ENCODE data around the gene ARL14EP. TPM values are rescaled to one million over a fixed set of nuclear protein-coding genes. Genes with fewer than 3 reads are reported as not detected.

The ARL14EP gene
- total RNA-seq, 2 experiments from 2014 or later: 25.0 to 31.0 TPM

DNA sequence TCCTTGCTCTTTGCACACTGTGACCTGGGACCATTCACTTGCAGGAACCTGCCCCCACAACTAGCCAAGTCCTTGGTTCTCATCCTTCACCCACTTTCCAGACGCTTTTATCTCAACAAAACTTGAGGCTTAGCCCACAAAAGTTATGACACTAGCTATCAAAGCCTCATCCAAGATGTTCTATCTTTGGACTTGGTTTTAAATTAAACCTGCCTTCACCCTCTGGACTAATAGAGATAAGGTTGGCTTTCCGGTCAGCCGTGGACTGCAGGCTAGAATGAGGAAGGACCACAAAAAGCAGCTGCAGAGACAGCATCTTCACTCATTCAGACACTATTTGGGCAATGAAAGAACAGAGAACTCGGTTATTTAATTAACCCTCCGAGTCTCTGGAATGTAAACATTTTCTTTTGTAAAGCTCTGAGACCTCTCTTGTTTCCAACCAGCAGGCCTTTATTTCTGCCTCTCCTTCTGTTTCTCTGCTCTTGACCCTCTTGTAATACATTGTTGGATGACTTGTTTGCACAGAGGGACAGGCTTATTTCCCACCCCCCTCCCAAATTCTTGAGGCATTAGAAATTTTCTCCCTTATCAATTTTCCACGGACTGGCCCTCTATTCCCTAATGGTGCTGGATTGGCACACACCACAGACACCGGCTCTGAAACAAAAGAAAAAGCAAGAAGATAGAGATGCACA is 41.4 kb downstream of the ARL14EP start:
- CTCF ChIA-PET: interaction anchor here (0.7 kb wide), 1 partner anchor 49 kb away, joined by 3 read pairs; no protein-coding TSS in a partner anchor
- no peaks in the 10 kb centered on the region for H3K9me3 Mint-ChIP-seq
- no peak for DNase-seq
- H3K27me3 Mint-ChIP-seq: no peaks in the 10 kb centered on the region
- H3K27ac Mint-ChIP-seq: no peak overlapping the region
- intact Hi-C loops (cut with micrococcal nuclease): no loop called here
- no peaks in the 10 kb centered on the region for H3K36me3 Mint-ChIP-seq
- no peaks in the 10 kb centered on the region for H3K4me1 Mint-ChIP-seq (ENCODE audit: low read depth)
- POLR2A ChIA-PET: no interaction called here
- no peak overlapping the region for H3K4me3 Mint-ChIP-seq

DNA sequence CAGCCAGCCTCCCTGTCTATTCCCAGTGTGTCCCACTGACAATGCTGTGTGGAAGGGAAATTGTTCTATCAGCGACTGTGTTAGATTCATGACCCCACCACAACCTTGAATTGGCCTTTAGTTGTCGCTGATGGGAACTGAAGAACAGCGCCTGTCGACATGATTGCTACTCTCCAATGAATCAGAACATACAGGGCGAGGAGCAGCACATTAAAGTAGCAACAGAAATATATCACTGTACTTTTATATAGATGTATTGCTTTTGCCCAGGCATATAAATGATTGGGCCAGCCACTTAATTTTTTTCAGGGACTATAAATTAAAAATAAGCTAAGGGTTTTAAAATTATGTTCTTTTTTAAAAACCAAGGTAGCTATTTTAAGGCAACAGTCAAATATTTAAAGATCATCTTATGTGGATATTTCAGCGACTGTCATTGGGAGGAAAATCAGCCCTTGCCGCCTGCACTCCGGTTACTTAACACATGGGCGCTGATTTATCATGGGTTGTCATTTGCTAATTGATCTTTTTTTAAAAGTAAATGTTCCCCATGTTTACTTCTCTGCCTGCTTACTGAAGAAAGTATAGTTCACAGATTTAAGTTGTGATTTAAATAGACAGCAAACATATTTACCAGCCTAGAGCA is 42.1 kb downstream of the ARL14EP start:
- no peaks in the 10 kb centered on the region for H3K9me3 Mint-ChIP-seq
- H3K4me3 Mint-ChIP-seq: no peak overlapping the region
- H3K36me3 Mint-ChIP-seq: no peaks in the 10 kb centered on the region
- peaks cover 2% of the 10 kb centered on the region for H3K27me3 Mint-ChIP-seq
- no peak overlapping the region for H3K27ac Mint-ChIP-seq
- intact Hi-C loops (cut with micrococcal nuclease): no loop called here
- no peaks in the 10 kb centered on the region for H3K4me1 Mint-ChIP-seq (ENCODE audit: low read depth)
- POLR2A ChIA-PET: no interaction called here
- CTCF ChIA-PET: no interaction called here
- DNase-seq: no peak

DNA sequence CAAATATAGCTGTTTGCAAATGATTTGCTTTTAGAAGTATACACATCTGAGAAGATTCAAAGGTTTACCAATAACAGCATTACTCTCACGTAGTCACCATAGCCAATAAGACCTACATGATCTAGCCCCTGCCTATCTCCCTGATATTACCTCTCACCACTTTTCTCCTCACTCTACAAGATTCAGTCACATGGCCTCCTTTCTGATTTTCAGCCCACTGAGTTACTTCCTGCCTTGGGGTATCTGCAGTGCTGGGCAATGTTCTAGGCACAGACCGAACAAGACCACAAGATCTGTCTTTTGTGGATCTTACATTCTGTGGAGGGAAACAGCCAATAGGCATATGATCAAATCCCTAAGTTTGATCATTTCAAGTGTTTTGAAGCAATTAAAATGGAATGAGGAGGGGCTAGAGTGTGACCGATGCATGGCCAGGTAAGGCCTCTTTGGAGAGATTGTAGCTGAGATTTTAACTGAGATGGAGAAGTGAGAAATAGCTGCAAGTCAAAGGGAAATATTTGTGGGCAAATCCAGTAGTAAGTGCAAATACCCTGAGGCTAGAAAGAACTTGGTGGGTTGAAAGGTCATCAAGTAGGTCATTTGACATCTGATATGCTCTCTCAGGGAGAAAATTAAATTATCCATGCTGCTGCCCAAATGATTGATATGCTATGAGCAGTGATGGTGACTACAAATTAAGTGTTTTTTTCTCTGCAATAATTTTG is 43.1 kb downstream of the ARL14EP start:
- no peaks in the 10 kb centered on the region for H3K4me1 Mint-ChIP-seq (ENCODE audit: low read depth)
- intact Hi-C loops (cut with micrococcal nuclease): no loop called here

DNA sequence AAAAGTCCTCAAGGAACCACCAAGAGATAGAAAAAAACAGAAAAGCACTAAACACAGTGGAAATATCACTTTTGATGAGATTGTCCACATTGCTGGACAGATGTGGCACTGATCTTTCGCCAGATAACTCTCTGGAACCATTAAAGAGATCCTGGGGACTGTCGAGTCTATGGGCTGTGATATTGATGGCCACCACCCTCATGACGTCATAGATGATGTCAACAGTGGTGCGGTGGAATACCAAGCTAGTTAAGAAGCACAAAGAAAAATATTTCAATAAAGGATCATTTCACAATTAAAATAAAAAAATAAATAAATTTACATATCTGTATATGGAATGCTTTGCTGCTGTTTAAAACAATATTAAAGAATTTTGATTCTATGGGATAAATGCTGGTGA is 45.5 kb downstream of the ARL14EP start:
- intact Hi-C loops (cut with micrococcal nuclease): no loop called here
- Mint-ChIP-seq H3K36me3 (no peaks in the 10 kb centered on the region), H3K4me3 (no peak overlapping the region), H3K27ac (no peak overlapping the region), H3K4me1 (ENCODE audit: low read depth) (no peaks in the 10 kb centered on the region), H3K27me3 (peaks cover 2% of the 10 kb centered on the region), H3K9me3 (no peaks in the 10 kb centered on the region)
- POLR2A ChIA-PET: no interaction called here
- CTCF ChIA-PET: no interaction called here
- DNase-seq: no peak

More for the DNA sequence above, 43.1 kb downstream of the ARL14EP start:
- Mint-ChIP-seq H3K27ac (no peak overlapping the region), H3K36me3 (no peaks in the 10 kb centered on the region), H3K4me3 (no peak overlapping the region), H3K9me3 (no peaks in the 10 kb centered on the region), H3K27me3 (peaks cover 2% of the 10 kb centered on the region)
- ChIA-PET CTCF (no interaction called here), POLR2A (no interaction called here)
- DNase-seq: no peak

DNA sequence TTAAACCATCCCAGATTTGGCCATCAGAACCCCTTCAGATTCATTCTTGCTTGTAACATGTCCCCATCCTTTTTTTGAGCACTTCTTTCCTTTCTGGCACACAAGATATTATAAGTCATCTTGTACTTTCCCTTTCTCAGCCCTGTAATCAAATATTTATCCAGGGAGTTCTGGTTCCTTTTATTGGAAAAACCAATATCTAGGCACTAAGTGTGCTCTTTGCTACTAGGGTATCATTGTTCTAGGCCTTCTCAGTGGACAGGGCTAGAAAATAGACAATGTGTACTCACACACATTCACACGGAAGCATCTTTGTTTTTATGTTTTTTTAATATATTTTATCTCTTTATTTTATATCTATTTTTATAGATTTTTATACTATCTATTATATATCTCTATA is 47.3 kb downstream of the ARL14EP start:
- POLR2A ChIA-PET: no interaction called here
- CTCF ChIA-PET: no interaction called here
- intact Hi-C loops (cut with micrococcal nuclease): no loop called here
- Mint-ChIP-seq H3K4me1 (ENCODE audit: low read depth) (no peaks in the 10 kb centered on the region), H3K36me3 (no peaks in the 10 kb centered on the region), H3K27ac (no peak overlapping the region), H3K4me3 (no peak overlapping the region), H3K9me3 (no peaks in the 10 kb centered on the region), H3K27me3 (peaks cover 2% of the 10 kb centered on the region)
- DNase-seq: no peak

DNA sequence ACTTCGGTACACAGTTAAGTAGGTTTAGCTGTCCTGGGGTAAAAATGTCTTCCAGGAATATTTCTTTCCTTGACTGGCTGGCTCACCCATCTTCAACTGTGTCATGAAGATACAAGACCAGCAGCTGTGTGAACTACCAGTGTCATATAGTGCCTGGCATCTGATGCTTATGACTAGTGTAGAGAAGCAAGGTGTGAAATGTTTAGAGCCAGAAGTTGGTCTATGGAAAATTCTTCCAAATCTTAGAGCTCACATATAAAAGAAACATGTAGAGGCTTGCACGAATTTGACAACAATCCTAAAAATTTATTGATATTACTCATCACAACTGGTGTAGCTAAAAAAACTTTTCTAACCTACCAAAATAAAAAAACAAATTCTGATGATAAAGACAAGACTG is 54.4 kb downstream of the ARL14EP start:
- DNase-seq: no peak
- CTCF ChIA-PET: no interaction called here
- POLR2A ChIA-PET: no interaction called here
- no peaks in the 10 kb centered on the region for H3K4me1 Mint-ChIP-seq (ENCODE audit: low read depth)
- no peaks in the 10 kb centered on the region for H3K27me3 Mint-ChIP-seq
- no peak overlapping the region for H3K4me3 Mint-ChIP-seq
- no peak overlapping the region for H3K27ac Mint-ChIP-seq
- no peaks in the 10 kb centered on the region for H3K36me3 Mint-ChIP-seq
- intact Hi-C loops (cut with micrococcal nuclease): no loop called here
- no peaks in the 10 kb centered on the region for H3K9me3 Mint-ChIP-seq

DNA sequence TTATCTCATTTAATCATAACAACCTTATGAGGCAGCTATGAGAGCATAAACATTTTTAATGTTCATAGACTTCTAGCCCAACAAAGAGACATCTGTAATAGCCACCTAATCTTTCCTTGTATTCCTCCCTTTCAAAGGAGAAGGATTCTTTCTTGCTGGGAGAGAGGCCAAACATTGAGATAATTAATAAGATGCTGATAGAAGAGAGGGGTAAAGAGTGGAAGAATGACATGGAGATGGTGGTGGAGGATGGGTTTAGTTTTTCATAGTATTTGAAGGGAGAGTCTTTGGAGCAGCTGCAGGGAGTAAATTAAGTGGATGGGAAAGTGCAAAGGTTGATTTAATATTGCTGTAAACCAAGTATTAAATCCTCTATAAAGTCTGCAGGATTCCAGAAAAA is 57.9 kb downstream of the ARL14EP start:
- H3K9me3 Mint-ChIP-seq: no peaks in the 10 kb centered on the region
- ChIA-PET POLR2A (no interaction called here), CTCF (no interaction called here)
- H3K27ac Mint-ChIP-seq: no peak overlapping the region
- intact Hi-C loops (cut with micrococcal nuclease): no loop called here
- DNase-seq: no peak
- no peak overlapping the region for H3K4me3 Mint-ChIP-seq
- H3K4me1 Mint-ChIP-seq (ENCODE audit: low read depth): no peaks in the 10 kb centered on the region
- H3K36me3 Mint-ChIP-seq: no peaks in the 10 kb centered on the region
- peaks cover 5% of the 10 kb centered on the region for H3K27me3 Mint-ChIP-seq

DNA sequence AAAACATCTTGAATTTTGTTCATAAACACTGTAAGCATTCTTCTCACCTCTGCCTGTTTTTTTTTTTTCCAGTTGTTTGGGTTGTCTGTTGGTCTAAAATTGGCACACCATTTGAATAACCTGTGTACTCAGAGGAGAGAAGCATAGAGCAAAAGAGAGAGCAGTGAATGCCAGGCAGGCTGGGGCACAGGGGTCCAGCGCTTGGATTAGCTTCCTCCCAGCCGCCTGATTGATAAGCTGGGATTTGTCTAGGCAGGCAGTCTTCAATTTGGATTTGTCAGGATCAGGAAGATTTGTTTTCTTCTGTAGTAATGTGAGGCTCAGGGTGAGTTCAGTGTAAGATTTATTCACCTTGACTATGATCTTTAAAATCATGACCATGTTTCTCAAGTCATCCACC is 59.0 kb downstream of the ARL14EP start:
- intact Hi-C loops (cut with micrococcal nuclease): no loop called here
- ChIA-PET CTCF (no interaction called here), POLR2A (no interaction called here)
- no peak for DNase-seq
- Mint-ChIP-seq H3K4me3 (no peak overlapping the region), H3K27ac (no peak overlapping the region), H3K27me3 (peaks cover 8% of the 10 kb centered on the region), H3K4me1 (ENCODE audit: low read depth) (no peaks in the 10 kb centered on the region), H3K36me3 (no peaks in the 10 kb centered on the region), H3K9me3 (no peaks in the 10 kb centered on the region)

Other genes with a start within 250 kb of the ARL14EP start
- gene FSHB, start 92.1 kb upstream of the ARL14EP start, total RNA-seq: not detected

Measured in activated CD4-positive, alpha-beta memory T cell treated with anti-CD3 and anti-CD28 coated beads for 36 hours (primary cell).